ENCODE data around the gene LIF.

GRCh38 chr22:30265823-30266444, 19.4 kb upstream of the LIF start:
- no peak for TF ChIP-seq CTCF (IDR thresholded peaks at IDR 0.05 in 2 of 3, conservative IDR thresholded peaks at IDR 0.05 in 1 of 3; ENCODE audit: borderline replicate concordance in 1 of 3, insufficient read depth in 1 of 3, low read depth in 2 of 3, low read length in 2 of 3)
- no peak for TF ChIP-seq CBX3 (IDR thresholded peaks at IDR 0.05; ENCODE audit: low read depth)
- TF ChIP-seq SIN3A (IDR thresholded peaks at IDR 0.05; ENCODE audit: low read depth), result no peak
- TF ChIP-seq SP1 (IDR thresholded peaks at IDR 0.05; ENCODE audit: low read depth), result no peak
- no peak for TF ChIP-seq REST (IDR thresholded peaks at IDR 0.05; ENCODE audit: low read depth)
- no peak for TF ChIP-seq POLR2AphosphoS5 (IDR thresholded peaks at IDR 0.05; ENCODE audit: low read depth, low read length)
- TF ChIP-seq JUND (IDR thresholded peaks at IDR 0.05), result no peak
- no peak for TF ChIP-seq POLR2A (IDR thresholded peaks at IDR 0.05; ENCODE audit: borderline replicate concordance, extremely low read depth, insufficient read depth, insufficient read length)
